Left ventricle myocardium inferior (tissue), 1 donor: ENCODE results near the gene LRMDA. TPM values are rescaled to one million over a fixed set of nuclear protein-coding genes. Genes with fewer than 3 reads are reported as not detected.

Experiments used
- DNase-seq: peaks from one replicate; pipeline ENCODE4 v3.0.0-alpha.2; 2020
- H3K27ac ChIP-seq: fragments of 200-600 bp; replicated peaks from 2 replicates; pipeline ENCODE4 v1.8.0; 2021
- H3K27me3 ChIP-seq: fragments of 200-600 bp; 2 replicates; pipeline ENCODE4 v1.8.0; 2021; ENCODE audit warnings: low read depth
- H3K36me3 ChIP-seq: fragments of 200-600 bp; 2 replicates; pipeline ENCODE4 v1.8.0; 2021
- H3K4me1 ChIP-seq: fragments of 200-600 bp; 2 replicates; pipeline ENCODE4 v1.8.0; 2021
- H3K4me3 ChIP-seq: fragments of 200-600 bp; 2 replicates; pipeline ENCODE4 v1.8.0; 2021; ENCODE audit warnings: mild to moderate bottlenecking, moderate library complexity
- H3K9me3 ChIP-seq: fragments of 200-600 bp; replicated peaks from 2 replicates; pipeline ENCODE4 v1.8.0; 2021
- CTCF ChIP-seq: fragments of 200-600 bp; IDR thresholded peaks from 2 replicates; pipeline ENCODE4 v1.8.0; 2021; ENCODE audit warnings: antibody characterized with exemption, mild to moderate bottlenecking, borderline replicate concordance
- intact Hi-C: fragments of 100-400 bp; cut with micrococcal nuclease; formaldehyde crosslinking; loops from one replicate; pipeline ENCODE4 v1.11.0; 2022
- total RNA-seq: library from RNA; stranded (reverse); fragmentation: NEBNext Ultra II Directional; extraction: Animal tissue kit (Norgen Biotek cat#: 25700); gene quantifications from one replicate; pipeline ENCODE4 v1.2.1, GENCODE V29; 2021
- donor health status: DM: no; HTN: yes; CAD: no; lungs with severe emphysema.

The LRMDA gene
- total RNA-seq, 1 donor from 2014 or later = 18.7 TPM

- DNase-seq = peak; percentile 30
- no peak for TF ChIP-seq CTCF
- Histone ChIP-seq H3K27me3 (peaks cover 8% of the 10 kb centered on the region), H3K4me1 (peaks cover 76% of the 10 kb centered on the region), H3K27ac (peak overlapping the region; percentile 97), H3K4me3 (peak overlapping the region; percentile 93), H3K9me3 (no peaks in the 10 kb centered on the region), H3K36me3 (peaks cover 14% of the 10 kb centered on the region)
- intact Hi-C loops = loop anchor here (10.0 kb wide), 1 partner anchor 511 kb away; no protein-coding TSS in a partner anchor
These were observed 28.1 kb upstream of the LRMDA start for GRCh38 chr10:75403144-75403938.

- no peak for TF ChIP-seq CTCF
- H3K27ac ChIP-seq = peak overlapping the region; percentile 97
- peak; percentile 25 for DNase-seq
- H3K36me3 ChIP-seq = peaks cover 6% of the 10 kb centered on the region
- peaks cover 76% of the 10 kb centered on the region for H3K4me1 ChIP-seq
- intact Hi-C loops = loop anchor here (10.0 kb wide), 1 partner anchor 511 kb away; no protein-coding TSS in a partner anchor
- H3K9me3 ChIP-seq = no peaks in the 10 kb centered on the region
- H3K27me3 ChIP-seq = peaks cover 8% of the 10 kb centered on the region
- peak overlapping the region; percentile 93 for H3K4me3 ChIP-seq
These were observed 27.2 kb upstream of the LRMDA start for GRCh38 chr10:75403939-75404814.

- peaks cover 8% of the 10 kb centered on the region for H3K27me3 ChIP-seq
- H3K4me1 ChIP-seq = peaks cover 77% of the 10 kb centered on the region
- peak overlapping the region; percentile 93 for H3K4me3 ChIP-seq
These were observed 26.4 kb upstream of the LRMDA start for GRCh38 chr10:75404815-75405597.

GRCh38 chr10:75405598-75406461 lies 25.6 kb upstream of the LRMDA start:
- Histone ChIP-seq H3K4me1 (peaks cover 71% of the 10 kb centered on the region), H3K27me3 (peaks cover 8% of the 10 kb centered on the region), H3K4me3 (peak overlapping the region; percentile 93), H3K9me3 (no peaks in the 10 kb centered on the region), H3K27ac (peak overlapping the region; percentile 97), H3K36me3 (no peaks in the 10 kb centered on the region)
- TF ChIP-seq CTCF = no peak
- intact Hi-C loops = loop anchor here (10.0 kb wide), 1 partner anchor 509 kb away; no protein-coding TSS in a partner anchor
- no peak for DNase-seq

More at GRCh38 chr10:75404815-75405597, 26.4 kb upstream of the LRMDA start:
- peak; percentile 14 for DNase-seq
- Histone ChIP-seq H3K27ac (peak overlapping the region; percentile 97), H3K9me3 (no peaks in the 10 kb centered on the region), H3K36me3 (no peaks in the 10 kb centered on the region)
- no peak for TF ChIP-seq CTCF
- intact Hi-C loops = loop anchor here (10.0 kb wide), 1 partner anchor 510 kb away; no protein-coding TSS in a partner anchor
